ENCODE data around the gene PCBP1. TPM values are rescaled to one million over a fixed set of nuclear protein-coding genes. Genes with fewer than 3 reads are reported as not detected.
"Not testable (repeated sequence)": the region's sequence is repeated elsewhere in the genome, so short reads cannot be mapped to it uniquely, and the experiment has no call there.

The PCBP1 gene
- polyA plus RNA-seq, 3 donors: 271 to 339 (median 313) TPM

DNA sequence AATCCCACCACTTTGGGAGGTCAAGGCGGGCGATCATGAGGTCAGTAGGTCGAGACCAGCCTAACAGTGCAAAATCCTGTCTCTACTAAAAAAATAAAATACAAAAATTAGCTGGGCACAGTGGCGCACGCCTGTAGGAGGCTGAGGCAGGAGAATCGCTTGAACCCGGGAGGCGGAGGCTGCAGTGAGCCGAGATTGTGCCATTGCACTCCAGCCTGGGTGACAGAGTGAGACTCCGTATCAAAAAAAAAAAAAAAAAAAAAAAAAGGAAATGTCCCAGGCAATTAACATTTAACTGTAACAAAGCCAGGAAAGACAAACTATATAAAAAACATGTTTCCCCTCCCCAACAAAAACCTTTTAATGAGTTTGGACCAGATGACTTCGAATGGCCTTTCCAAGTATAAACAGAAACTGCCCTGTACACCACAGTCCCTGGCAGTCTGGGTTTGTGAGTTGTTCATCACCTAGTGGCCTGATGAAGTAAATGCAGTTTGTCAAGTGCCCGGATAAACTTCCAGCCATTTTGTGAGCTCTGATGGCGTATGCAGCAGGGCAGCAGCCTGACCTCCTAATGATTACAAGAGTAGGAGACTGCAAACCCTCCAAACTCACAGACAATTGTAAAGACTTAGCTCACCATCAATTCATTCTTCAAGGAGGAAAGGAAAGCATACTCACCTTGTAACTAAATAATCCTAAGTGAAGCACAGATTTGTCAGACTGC, 16.6 kb upstream of the PCBP1 start:
- peak; percentile 85 for DNase-seq

DNA sequence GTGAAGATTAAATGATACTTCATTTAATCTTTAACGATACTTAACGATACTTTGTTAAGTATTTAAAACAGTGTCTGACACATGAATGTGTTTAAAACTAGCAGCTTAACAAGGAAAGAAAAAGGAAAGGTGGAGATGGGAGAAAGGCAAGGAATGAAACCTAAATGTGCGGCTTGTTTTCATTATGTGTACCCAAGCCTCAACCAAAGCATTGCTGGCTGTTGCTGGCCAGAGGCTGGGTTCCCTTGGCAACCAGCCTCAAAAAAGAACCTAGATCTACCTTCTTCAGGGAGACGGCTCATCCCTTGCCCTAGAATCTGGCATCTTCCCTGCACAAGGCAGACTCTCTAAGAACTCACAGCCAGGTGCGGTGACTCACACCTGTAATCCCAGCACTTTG, 13.8 kb upstream of the PCBP1 start:
- DNase-seq: no peak

DNA sequence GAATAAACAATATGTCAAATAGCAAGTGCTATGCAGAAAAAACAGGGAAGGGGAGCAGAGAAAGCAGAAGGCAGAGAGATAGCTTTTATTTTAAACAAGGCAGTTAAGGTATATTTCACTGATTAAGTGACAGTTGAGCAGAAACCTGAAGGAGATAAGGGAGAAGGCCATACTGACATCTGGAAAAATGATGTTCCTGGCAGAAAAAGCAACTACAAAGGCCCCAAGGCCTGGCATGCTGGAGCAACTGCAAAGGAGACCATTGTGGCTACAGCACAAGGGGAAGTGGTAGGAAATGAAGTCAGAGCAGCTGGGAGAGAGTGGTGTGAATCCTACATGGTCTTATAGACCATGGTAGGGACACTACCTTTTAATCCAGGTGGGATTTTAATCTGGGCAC, 8.9 kb upstream of the PCBP1 start:
- DNase-seq: no peak

DNA sequence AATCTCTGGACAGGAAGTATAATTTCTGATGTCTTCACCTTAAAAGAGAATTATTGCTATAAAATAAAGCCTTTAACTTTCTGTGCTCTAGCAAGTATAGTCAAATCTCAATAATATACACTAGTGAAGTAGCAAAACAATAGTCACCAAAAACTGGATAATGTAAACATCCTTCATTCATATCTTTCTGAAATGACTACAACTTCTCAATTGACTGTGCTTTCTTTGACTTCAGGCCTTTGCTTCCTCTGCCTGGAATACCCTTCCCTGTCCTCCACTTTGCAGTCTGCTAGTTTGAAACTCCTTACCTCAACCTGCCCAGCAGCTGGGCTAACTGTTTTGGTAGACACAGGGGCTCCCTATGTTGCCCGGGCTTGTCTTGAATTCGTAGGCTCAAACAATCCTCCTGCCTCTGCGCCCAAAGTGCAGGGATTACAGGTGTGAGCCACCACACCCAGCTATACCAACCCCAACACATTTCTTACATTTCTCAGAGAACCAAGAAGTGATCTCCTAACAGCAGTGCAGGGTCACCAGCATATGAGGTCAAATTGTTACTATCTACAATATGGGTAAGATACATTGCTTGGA, 6.6 kb upstream of the PCBP1 start:
- DNase-seq: no peak

DNA sequence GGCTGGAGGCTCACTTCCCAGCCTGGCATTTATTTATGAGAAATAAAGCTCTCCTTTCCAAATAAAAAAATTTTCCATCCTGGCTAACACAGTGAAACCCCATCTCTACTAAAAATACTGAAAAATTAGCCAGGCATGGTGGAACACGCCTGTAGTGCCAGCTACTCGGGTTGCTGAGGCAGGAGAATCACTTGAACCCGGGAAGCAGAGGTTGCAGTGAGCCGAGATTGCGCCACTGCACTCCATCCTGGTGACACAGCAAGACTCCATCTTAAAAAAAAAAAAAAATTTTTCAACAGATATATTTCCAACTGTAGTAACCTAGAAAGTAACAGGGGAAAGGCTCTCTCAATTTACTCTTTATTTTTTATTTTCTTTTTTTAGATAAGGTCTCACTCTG, 6.1 kb upstream of the PCBP1 start:
- DNase-seq: no peak

DNA sequence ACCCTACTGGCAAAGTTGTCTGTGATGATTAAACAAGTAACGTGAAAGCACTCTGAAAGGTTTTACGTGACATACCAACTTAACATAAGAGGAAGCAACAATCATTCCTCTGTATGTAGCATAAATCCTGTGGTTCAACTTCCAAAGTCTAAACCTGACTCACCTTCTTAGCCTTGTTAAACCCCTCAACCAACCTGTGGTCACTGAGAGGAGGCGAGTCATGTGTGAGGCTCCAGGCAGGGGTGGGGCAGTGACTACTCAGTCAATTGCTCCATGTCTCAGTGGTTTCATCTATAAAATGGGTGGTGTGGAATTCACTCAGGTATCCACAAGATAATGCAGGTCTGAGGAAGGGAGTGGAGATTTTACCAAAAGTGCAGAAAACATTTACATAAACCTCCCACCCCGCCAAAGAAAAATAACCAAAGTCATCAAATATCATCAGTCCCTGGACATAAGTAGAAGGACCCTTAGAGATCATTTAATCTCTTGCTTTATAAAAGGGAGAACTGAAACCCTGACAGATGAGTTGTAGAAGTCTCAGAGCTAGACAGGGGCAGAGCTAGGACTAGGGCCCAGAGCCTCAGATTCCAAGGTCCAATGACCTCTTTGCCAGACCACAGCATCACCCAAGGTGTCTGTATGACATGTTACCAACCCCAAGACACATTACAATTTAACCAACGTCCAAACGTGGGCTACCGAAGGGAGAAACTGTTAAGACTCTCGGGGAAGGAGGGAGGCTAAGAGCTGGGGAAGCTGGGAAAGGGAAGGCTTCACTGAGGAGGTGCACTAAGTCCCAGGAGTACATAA, 3.7 kb upstream of the PCBP1 start:
- no peak for DNase-seq

DNA sequence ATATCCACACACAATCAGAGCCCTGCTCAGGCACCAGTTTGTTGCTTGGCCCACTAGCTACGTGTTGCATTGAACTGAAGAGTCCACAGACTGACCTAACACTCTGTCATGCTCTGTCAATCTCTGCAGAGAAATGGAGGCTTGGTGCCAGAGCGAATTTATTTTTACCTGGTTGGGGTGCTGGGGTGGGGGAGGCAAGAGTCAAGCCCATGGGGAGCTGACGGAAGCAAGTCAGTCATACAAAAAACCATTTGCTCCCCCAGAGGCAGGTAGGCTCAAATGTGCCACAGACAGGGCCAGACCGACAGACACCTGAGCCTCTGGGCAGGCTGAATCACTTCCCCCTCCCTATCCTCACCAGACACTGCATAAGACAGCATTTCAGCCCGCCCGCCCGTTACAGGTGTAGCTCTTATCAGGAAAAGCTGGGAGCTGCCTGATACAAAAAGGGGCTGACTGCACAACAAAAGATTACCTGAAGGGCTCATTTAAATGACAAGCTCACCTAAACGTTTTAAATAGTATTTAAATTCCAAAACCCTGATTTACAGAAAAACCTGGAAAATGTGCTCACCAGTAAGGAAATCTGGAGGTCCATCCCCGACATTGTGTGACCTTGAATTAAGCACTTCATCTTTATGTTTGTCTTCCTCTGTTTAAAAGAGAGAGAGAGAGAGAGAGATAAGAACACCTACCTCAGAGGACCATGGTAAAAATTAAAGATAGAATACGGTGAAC, 2.1 kb upstream of the PCBP1 start:
- peak; percentile 46 for DNase-seq

DNA sequence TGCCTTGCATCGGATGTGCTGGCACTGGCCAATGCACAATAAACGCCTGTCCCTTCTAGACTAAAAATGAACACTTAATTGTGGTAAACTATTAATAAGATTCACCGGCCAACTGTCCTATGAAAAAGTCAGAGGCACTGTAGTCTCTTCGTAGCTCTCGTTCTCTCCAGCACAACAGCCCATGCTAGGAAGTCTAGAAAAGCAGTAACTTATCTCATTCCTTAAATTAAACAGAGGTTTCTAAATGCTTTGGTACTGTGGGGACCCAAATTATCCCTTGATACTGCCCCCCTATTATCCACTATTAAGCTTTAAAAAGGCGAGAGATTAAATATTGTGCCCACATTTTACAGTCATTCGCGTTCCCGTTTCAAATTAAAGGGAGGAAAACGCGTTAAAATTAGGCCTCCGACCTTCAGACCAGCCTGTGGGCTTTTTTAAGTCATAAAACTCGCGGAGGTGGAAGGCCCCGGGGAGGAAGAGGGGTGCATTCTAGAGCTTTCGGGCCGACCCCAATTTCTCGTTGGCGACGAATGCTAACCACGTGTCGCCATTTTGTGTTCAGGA, 1.5 kb upstream of the PCBP1 start:
- no peak for DNase-seq

DNA sequence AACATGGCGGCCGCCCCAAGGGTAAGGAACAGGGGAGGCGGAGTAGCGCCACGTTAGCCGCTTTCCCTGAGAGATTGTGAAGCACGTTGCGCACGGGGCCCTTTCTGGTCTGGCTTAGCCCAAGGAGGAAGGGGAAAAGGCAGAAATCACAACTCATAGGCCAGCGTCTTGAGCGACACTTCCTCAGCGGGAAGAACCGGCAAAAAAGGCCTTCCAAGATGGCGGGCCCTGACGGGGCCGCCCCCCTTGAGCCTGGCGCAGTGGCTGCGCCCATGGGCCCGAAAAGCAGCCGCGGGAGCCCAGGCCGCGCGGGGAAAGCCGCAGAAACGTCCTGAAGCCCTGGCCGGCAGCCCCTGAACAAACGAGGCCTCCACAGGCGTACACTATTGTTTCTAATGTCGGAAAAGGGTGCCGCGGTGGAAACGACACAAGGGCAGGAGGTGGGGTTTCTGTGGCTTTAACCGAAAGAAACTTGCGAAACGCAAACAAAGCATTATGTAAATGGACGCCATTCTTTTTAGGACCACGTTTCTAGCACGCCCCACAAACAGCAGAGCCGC, 919 bp upstream of the PCBP1 start:
- peak; percentile 80 for DNase-seq

DNA sequence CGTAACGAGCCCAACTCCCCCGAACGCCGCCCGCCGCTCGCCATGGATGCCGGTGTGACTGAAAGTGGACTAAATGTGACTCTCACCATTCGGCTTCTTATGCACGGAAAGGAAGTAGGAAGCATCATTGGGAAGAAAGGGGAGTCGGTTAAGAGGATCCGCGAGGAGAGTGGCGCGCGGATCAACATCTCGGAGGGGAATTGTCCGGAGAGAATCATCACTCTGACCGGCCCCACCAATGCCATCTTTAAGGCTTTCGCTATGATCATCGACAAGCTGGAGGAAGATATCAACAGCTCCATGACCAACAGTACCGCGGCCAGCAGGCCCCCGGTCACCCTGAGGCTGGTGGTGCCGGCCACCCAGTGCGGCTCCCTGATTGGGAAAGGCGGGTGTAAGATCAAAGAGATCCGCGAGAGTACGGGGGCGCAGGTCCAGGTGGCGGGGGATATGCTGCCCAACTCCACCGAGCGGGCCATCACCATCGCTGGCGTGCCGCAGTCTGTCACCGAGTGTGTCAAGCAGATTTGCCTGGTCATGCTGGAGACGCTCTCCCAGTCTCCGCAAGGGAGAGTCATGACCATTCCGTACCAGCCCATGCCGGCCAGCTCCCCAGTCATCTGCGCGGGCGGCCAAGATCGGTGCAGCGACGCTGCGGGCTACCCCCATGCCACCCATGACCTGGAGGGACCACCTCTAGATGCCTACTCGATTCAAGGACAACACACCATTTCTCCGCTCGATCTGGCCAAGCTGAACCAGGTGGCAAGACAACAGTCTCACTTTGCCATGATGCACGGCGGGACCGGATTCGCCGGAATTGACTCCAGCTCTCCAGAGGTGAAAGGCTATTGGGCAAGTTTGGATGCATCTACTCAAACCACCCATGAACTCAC, 673 bp downstream of the PCBP1 start:
- DNase-seq: no peak

DNA sequence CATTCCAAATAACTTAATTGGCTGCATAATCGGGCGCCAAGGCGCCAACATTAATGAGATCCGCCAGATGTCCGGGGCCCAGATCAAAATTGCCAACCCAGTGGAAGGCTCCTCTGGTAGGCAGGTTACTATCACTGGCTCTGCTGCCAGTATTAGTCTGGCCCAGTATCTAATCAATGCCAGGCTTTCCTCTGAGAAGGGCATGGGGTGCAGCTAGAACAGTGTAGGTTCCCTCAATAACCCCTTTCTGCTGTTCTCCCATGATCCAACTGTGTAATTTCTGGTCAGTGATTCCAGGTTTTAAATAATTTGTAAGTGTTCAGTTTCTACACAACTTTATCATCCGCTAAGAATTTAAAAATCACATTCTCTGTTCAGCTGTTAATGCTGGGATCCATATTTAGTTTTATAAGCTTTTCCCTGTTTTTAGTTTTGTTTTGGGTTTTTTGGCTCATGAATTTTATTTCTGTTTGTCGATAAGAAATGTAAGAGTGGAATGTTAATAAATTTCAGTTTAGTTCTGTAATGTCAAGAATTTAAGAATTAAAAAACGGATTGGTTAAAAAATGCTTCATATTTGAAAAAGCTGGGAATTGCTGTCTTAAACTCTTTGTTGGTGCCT, 1.4 kb downstream of the PCBP1 start:
- no peak for DNase-seq

DNA sequence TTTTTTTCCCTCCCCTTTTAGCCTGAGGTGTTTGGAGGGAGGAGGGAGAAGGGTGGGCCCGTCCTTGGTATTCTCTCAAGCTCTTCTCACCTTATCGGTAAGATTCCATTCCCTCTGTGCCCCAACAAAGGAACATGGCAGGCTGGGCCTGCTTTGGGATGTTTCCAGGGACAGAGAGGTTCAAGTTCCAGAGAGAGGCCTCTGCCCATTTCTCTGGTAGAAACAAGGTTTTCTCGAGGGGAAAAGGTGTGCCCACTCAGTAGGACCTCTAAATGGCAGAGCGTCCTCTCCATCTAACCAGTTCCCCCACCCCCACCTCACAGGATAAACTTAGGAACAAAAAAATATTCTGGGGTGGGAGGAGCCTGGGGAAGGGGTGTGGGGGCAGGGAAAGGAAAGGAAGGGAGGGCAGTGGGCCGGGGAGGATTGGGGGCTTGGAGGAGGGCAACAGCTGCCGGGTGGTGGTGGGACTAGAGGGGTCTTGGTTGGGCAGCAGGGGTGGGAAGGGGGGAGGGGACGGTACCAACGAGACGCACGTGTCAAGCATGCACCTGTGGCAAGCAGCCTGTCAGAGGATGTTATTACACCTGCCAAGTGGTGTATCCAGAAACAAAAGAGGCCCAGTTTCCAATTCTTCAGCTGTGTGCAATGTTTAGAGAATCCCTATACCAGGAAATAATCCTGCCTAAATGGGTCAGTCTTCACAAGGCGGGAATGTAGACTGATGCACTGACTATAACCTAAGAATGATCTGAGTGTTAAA, 2.1 kb downstream of the PCBP1 start:
- no peak for DNase-seq

DNA sequence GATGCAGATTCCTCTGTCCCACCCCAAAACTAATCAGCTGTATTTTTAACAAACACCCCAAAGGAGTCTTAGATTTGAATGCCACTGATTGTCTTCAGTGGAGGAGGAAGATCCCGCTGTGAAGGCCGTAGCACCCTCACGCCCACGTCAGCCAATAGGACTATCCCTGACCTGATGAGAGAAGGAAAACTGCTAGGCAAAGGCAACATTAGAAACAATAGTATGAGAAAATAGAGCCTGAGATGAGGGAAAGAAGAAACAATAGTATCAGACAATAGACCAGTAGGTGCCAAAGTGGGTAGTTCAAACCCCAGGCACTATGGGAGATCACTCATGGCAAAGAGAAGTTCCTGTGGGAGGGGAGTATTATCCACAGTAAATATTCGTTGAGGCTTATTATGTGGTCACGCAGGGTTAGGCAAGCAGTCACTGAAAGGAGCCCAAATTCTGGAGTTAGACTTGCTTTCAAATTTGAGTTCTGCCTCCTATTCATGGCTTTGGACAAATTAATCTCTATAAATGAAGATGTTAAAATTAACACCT, 2.8 kb downstream of the PCBP1 start:
- no peak for DNase-seq

DNA sequence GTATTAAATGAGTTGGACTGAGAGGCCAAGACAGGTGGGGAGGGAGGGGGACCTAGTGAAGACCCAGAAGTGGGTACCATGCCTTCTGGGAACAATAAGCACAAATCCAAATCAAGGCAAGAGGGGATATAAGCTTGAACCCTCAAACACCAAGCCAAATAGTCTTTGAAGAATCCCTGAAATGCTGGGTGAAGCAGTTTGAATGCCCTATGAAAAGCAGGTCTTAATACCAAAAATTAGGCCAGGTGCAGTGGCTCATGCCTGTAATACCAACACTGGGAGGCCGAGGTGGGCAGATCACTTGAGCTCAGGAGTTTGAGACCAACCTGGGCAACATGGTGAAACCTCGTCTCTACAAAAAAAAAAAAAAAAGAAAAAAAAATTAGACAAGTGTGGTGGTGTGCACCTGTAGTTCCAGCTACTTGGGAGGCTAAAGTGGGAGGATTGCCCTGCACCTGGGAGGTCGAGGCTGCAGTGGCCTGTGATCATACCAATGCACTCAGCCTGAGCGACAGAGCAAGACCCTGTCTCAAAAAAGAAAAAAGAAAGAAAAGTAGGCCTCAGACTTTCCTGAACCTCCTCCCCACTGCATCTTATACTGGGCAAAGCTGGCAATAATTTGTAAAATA, 3.5 kb downstream of the PCBP1 start:
- no peak for DNase-seq

DNA sequence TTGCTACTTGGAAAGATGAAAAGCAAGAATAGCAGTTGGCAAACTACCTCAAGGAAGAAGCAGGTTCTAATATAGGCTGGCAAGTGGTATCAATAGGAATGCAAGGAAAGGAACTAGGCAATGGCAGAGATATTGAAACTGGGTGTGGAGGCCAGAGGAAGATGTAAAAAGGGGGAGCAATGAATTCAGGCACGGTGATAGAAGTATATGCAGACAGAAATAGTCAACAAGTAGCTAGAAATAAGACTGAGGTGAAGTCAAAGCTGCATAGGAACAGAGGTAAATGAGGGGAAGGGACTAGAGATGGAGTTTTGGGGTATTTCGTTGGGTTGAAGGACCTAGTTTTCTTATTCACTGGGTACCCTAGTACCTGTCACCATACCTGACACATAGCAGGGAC, 4.1 kb downstream of the PCBP1 start:
- DNase-seq: no peak

DNA sequence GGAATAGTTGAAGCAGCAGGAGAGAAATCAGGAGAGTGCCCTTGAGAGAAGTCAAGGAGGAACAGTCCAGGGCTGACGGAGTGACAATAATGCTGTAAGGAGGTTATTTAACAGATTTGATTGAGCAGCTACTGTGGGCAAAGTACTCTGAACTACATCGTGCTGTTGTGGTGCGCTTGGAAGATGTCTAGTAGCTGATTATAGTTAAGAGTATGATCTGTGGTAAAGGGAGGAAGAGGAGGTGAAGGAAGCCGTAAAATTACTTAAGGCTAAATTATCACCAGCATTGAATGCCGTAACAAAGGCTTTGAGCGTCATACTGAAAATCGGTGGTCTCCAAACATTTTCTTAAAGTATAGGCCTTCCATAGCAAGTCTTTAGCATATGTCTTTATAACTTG, 4.5 kb downstream of the PCBP1 start:
- no peak for DNase-seq

DNA sequence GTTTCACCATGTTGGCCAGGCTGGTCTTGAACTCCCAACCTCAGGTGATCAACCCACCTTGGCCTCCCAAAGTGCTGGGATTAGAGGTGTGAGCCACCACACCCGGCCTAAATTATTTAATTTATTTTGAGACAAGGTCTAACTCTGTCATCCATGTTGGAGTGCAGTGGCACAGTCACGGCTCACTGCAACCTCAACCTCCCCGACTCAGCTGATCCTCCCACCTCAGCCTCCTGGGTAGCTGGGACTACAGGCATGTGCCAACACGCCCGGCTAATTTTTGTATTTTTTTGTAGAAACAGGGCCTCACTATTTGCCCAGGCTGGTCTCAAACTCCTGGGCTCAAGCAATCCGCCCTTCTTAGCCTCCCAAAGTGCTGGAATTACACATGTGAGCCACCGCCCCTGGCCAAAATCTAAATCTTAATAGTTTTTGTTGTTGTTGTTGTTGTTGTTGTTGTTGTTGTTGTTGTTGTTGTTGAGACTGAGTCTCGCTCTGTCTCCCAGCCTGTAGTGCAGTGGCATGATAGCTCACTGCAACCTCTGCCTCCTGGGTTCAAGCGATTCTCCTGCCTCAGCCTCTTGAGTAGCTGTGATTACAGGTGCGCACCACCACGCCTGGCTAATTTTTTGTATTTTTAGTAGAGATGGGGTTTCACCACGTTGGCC, 5.4 kb downstream of the PCBP1 start:
- DNase-seq: not testable (repeated sequence)

Data from renal pelvis (tissue), 4 donors.